ENCODE measurements around the gene ATG7.
"Not testable (repeated sequence)": the region's sequence is repeated elsewhere in the genome, so short reads cannot be mapped to it uniquely, and the experiment has no call there.

The ATG7 gene

DNA sequence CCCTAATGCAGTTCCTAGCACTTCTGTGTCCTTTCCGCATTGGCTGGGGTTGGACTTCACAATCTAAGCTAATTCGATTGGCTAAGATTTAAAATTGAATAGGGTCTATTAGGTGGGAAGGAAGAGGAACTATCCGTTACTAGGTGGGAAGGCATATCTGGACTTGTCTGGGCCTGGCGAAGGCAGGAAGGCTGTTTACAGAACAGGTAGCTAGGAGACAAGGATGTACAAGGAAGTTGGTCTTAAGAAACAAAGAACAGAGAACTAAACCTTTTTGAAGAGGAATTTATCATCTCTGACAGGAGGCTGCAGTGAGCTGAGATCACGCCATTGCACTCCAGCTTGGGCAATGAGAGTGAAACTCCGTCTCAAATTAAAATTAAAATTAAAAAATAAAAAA lies 17.3 kb upstream of the ATG7 start:
- no peak for DNase-seq

DNA sequence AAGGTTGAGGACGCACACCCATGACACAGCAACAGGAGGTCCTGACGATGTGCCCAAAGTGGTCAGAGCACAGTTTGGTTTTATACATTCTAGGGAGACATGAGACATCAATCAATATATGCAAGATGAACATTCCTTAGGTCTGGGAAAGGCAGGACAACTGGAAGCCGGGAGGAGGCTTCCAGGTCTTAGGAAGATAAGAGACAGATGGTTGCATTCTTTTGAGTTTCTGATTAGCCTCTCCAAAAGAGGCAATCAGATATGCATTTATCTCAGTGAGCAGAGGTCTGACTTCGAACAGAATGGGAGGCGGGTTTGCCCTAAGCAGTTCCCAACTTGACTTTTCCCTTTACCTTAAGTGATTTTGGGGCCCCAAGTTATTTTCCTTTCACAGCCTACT lies 16.7 kb upstream of the ATG7 start:
- DNase-seq, result not testable (repeated sequence)

DNA sequence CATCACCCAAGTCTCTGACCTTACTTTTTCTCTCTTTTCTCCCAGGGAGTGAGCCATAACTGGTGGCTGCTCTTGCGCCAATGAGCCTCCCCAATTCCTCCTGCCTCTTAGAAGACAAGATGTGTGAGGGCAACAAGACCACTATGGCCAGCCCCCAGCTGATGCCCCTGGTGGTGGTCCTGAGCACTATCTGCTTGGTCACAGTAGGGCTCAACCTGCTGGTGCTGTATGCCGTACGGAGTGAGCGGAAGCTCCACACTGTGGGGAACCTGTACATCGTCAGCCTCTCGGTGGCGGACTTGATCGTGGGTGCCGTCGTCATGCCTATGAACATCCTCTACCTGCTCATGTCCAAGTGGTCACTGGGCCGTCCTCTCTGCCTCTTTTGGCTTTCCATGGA lies 13.2 kb upstream of the ATG7 start:
- DNase-seq, result no peak

DNA sequence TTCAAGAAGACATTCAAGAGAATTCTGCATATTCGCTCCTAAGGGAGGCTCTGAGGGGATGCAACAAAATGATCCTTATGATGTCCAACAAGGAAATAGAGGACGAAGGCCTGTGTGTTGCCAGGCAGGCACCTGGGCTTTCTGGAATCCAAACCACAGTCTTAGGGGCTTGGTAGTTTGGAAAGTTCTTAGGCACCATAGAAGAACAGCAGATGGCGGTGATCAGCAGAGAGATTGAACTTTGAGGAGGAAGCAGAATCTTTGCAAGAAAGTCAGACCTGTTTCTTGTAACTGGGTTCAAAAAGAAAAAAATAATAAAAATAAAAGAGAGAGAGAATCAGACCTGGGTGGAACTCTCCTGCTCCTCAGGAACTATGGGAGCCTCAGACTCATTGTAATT lies 11.7 kb upstream of the ATG7 start:
- DNase-seq, result no peak

DNA sequence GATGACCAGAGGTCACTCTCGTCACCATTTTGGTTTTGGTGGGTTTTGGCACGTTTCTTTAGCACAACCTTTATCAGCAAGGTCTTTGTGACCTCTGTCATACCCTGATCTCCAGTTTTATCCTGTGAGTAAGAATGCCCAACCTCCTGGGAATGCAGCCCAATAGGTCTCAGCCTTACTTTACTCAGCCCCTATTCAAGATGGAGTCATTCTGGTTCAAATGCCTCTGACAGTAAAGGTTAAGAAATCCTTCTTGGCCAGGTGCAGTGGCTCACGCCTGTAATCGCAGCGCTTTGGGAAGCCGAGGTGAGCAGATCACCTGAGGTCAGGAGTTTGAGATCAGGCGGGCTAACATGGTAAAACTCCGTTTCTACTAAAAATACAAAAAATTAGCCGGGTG lies 3.2 kb upstream of the ATG7 start:
- DNase-seq, result no peak

DNA sequence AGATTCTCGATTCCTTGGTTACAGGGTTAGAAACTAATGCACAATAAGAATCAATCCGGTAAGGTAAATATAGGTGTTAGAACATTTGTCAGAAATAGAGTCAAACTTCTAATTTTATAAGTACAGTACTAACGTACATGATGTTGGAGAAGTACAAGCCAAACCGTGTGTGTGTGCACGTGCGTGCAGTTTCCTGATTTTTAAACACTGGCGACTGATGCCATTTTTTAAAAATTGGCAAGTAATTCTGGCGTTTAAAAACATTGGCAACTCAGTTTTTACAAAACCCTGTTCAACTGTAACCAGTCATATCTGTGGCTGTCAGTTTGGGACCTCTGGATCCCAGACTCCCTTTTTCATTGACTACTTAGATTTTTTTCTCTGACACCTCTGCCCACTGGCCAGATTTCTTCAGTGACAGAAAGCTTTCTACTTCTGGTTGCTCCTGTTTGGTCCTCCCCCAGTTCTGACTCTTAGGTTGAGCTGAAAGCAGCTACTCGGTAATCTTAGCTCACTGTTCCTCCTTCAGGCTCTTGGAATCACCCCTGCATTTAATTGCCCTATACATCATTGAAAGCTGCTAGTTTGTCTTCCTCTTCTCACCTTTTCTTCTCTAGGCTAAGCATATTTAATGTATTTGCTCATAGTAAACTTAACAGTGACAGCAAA lies 843 bp downstream of the ATG7 start:
- DNase-seq, result no peak

DNA sequence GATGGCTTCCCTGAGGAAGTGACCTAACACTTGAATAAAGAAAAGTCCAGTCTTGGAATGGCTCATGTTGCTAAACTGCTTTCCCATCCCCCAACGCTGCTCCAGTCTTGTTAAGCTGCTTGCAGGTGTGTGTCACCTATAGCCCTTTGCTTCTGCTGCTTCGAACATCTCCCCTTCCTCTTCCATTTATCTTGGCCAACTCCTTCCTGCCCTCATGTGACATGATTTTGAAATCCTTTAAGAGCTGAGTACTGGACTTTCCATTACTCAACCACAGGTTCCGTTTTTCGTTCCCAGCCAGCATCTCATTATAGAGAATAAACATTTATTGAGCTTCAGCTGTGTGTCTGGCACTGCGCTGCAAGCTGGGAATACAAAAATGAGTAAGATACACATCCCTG lies 1.7 kb downstream of the ATG7 start:
- peak; percentile 89 for DNase-seq

DNA sequence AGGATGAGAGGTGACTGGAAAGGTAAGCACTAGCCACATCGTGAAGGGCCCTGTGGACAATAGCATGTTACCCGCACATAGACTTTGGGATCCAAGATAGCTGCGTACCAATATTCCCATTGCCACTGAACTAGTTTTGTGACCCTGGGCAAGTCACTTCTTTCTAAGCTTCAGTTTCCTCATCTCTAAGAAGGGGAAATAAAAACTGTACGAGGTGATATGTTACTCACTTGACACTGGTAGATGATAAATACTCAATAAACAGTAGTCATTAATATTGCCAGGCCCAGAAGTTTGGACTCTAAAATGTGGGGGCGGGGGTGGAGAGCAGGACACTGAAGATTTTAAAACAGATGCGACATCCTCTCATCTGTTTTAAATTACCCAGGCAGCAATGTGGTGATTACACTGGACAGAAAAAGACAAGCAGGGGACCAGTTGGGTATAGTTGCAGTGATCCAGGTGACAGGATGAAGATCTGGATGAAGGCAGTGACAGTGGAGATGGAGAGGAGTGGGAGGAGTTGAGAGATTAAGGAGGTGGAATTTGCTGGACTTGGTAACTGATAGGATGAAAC lies 2.5 kb downstream of the ATG7 start:
- no peak for DNase-seq

DNA sequence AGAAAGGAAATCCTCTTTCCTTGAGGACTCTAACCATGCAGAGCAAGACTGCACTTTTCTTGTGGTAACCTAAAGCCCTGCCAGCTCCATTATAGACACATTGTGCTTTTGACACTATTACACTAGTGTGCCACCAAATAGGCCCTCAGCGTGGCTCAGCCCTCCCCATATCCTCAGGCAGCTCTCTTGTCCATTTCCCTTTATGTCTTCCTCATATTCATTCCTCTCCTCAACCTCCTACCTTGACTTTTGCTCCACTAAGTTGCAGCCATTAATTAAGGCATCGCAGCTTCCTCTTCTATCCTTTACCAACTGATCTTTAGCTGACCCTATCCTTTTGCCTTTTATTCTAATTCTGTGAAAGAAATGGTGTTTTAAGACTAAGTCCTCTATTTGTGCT lies 3.7 kb downstream of the ATG7 start:
- no peak for DNase-seq

DNA sequence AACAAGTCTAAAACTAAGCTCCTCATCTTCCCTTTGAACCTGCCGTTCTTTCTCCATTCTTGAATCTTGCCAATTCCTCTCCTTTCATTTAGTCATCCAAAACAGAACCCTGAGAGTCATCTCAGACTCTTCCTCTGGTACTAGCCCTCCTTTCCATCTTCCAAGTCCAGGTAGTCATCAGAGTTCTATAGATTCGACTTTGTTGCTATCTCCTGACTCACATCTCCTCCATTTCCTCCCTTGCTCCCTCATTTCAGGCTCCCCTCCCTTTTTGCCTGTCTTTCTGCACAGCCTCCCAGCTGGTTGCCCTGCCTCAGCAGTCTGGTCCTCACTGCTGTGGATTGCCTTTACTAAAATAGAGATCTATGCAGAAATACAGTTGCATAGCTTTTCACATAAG lies 4.7 kb downstream of the ATG7 start:
- no peak for DNase-seq

DNA sequence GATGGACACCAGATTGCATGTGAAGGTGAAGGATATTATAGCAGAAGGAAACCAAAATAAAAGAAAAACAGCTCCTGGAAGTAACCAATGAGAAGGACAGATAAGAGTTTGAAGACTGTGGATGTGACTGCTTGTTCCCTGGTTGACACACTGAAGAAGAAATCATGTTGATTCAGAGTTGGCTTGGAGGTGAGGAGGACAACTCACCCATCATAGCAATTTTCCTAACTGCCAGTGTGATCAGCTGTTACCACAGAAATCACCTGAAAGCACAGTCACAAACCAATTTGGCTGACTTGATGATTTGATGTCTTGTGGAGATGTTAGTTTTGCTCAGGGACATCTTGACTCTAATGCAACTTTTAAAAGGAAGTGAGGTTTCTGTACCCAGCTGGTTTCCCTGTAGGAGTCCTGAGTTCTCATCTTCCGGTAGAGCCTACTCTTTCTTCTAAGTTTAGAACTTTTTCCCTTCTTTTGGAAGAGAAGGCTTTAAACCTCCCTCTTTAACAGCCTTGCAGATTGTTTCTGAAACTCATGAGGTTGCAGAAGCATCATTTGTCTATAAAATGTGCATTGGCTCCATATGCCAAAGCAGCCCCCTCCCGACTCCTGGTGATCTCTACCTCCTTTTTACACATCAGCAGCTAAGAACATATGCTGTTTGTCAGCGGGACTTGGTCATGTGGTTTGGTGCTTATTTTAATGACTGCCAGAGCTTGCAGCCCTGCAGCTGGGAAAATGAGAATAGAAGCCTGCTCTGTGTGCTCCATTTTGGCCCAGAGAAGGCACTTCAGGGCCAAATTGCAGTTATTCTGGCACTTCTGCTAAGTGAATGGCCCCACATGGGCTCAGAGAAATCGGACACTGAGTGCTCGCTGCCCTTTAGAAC lies 10.3 kb downstream of the ATG7 start:
- no peak for DNase-seq

DNA sequence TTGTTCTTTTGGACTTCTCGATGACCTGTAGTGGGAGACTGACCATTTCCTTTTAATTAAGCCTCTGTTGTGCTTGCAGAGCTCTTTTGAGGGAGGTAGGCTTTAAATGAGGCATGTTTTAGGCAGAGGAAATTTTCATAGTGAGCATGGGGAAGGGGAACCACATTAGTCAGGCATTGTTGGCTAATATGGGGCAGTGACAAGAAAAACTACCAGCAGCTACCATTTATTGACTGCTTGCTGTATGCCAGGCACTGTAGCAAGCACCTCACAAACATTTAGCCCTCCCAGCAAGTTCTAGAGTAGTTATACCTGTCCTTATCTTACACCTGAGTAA lies 10.9 kb downstream of the ATG7 start:
- no peak for DNase-seq

DNA sequence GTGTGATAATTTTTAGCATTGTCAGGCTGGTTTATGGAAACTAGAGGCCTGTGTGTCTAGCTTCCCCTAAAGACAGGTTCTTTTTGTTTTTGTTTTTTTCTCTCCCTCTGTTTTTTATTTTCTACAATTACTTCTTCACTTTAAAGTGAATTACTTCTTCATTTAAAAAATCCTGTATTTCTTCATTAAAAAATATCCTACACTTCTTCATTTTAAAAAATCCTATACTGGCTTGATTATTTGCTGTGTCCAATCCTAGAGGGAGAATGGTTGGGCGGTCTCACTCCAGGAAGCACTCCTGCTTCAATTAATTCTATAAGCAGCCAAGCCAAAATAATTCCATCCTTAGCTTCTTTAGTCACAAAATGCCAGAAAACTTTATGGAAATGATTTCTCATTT lies 11.8 kb downstream of the ATG7 start:
- no peak for DNase-seq

DNA sequence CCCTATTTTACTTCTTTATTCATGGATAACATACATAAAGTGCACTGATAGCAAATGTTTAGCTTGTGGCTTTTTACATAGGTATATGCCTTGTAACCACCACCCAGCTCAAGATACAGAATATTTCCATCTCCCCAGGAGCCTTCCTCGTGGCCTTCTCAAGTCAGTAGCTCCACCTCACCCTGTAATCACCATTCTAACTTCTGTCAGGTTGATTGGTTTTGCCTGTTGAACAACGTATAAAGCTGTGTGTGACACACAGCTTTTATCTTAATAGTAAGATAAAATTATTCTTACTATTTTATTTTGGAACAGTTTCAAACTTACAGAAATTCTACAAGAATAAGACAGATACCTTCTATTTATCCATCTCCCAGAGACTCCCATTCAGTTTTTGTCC lies 13.3 kb downstream of the ATG7 start:
- no peak for DNase-seq

DNA sequence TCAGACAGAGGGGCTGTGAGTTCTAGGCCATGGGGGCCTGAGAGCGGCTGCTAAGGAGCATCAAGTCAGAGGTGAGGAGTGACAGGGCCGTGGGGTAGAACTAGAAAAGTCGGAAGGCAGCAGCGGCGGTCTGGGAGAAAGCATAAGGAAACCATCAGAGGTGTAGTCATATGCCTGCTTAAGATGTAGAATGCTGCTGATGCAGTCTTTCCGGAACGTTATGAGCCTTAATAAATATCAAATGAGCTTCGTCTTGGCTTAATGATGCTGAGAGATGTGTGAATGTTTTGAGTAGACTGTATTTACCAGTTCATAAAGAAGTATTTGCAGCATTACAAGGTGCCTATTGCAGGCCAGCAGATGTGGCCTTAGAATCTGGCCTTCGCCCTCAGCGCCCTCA lies 15.2 kb downstream of the ATG7 start:
- DNase-seq, result no peak

DNA sequence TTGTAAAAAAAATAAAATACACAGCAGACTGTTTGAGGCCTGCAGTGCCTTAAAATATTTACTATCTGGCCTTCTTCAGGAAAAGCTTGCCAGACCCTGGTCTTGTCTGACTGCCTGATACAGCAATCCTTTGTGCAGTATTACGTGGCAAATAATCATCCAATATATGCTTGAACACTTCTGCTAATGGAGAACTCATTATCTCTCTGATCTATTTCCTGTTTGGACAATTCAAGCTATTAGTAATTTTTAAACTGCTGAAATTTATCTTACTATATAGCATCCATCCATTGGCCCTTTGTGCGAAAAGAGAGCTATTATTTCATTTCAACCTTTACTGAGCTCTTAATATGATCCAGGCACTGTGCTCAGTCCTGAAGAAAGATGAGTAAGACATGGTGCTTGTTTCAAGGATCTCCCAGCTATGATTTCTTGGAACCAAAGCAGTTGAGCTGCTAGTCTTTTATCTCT lies 15.9 kb downstream of the ATG7 start:
- no peak for DNase-seq

DNA sequence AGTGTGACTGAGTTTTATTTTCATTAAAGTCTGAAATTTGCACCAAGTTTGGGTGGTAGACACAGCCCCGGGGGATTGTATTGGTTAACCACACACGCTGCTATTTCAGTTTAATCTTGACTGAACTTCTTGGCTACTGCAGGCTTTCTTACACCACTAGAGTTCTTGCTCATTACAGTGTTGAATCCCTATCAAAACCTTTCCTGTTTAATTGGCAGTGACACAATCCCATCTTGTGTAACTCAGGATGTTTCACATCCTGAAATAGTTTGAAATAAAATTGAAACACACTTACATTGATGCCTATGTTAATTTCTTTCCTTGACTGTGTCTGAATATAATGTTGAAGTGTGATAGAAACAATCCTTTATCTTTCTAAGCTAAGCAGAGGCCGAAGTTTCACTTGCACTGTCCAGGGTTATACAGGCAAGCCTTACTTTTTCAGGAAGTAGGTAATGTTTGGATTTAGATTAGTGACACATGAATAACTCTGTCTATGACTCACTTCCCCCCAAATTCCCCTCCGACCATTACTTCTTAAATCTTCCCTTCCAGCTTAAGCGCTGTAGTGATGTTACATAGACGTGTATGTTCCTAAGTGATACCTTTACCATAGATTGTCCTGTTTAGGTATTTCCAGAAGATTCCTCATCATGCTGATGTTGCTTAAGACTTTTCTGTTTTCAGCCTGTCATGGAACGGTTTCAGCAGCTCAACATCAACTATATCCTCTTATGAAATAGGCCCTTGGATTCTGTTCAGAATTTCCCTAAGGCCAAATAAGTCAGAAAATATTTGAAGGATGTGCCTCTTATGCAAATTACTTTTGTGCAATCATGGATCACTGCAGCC lies 16.8 kb downstream of the ATG7 start:
- peak; percentile 96 for DNase-seq

DNA sequence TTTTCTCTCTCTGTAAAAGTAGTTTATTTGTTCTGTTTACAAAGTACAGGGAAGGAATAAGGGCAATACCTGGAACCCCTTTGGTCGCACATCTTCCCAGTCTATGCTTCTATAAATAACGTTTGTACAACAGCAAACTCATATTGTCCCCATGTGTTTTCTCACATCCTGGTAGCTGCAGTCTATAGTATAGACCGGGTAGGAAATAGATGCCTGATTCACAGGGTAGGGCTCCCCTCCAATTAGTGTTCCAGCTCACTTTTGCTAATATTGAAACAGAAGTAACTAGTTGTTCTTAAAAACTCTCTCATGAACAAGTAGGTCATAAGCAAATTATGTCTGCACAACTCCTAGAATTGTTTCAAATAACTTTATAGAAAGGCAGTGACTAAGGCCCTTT lies 17.7 kb downstream of the ATG7 start:
- no peak for DNase-seq

DNA sequence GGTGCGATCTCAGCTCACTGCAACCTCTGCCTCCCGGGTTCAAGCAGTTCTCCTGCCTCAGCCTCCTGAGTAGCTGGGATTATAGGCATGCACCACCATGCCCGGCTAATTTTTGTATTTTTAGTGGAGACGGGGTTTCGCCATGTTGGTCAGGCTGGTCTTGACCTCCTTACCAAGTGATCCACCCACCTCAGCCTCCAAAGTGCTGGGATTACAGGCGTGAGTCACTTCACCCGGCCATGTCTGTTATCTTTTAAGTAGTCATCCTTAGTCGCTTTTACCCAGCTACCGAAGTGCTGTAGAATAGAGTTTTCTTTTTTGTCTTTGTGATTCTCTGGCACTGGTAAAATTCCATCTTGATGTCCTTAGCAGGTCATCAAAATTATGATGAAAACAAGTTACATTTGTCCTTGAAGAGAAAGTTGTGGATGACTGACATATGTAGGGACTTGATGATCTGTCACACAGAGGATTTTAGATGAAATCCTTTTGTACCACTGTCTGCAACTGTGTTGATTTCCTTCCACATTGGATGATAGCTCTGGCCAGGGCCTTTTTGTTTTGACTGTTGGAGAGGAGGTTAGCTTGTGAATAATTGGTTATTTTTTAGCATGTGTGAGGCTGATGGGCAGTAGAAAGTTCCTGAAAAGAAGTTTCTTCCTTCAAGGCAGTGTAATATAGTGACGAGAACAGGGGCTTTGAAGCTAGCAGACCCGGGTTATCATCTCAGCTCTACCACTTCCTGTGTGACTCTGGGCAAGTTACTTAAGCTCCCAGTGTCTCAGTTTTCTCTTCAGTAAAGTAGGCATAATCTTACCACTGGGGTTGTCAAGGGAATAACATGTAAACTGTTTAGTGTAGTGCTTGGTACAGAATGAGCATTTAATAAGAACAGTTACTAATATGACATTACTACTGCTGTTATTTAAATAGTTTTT lies 18.8 kb downstream of the ATG7 start:
- no peak for DNase-seq

DNA sequence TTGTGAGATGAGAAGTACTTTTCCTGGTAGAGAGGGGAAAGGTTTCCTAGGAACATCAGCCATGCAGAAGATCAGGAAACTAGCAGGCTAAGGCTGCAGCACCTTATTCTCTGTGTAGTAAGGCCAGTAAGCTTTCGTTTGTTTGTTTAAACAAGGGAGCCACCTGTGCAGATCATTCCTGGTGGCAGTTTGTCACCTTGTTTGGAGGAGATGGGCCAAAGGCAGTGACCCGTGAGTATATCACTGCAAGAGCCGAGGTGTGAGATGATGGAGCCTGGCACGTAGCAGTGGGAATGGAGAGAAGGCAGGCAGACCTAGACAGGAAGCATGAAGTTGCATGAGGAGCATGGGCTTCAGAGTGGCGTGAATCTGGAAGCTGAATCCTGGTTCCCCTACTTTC lies 19.6 kb downstream of the ATG7 start:
- DNase-seq, result no peak

DNA sequence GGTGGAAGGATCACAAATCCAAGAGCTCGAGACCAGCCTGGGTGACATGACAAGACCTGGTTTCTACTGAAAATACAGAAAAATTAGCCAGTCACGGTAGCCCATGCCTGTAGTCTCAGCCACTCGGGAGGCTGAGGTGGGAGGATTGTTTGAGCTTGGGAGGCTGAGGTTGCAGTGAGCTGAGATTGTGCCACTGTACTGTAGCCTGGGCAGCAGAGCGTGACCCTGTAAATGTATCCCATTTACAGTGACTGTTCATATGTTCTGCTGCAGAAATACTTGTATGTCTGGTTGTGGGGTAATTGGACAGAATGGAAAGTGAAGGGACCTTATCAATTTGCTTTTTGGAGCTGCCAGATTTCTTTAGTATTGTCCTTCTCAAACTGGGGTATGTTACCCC lies 24.9 kb downstream of the ATG7 start:
- no peak for DNase-seq

DNA sequence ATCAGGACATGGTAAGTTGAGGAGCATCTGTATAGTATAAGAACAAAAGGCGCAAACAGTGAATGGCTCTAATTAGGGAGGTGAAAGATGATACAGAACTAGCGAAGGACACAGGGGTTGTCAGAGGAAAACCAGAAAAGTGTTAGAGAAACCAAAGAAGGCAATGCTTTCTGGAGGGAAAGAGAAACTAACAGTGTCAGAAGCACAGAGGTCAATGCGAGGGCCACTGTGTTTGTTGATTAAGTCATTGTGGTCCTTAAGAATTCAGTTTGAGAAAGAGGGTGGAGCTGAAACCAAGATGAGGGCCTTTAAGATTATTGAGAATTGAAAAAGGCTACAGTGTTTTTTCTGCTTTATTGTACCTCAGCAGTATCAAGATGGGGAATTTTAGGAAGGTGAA lies 28.8 kb downstream of the ATG7 start:
- no peak for DNase-seq

All from SIG-M5 (cell line).